ENCODE data around the gene SYTL3. TPM values are rescaled to one million over a fixed set of nuclear protein-coding genes. Genes with fewer than 3 reads are reported as not detected.

Gene SYTL3
- total RNA-seq, 4 donors from 2014 or later, result 2.8 to 5.1 (median 3.4) TPM

GRCh38 chr6:158772851-158773371 is 123.1 kb downstream of the SYTL3 start:
- peaks cover 73% of the 10 kb centered on the region for H3K36me3 ChIP-seq
- WGBS, result 45% methylated on average over 6 of the region's 6 CpGs

GRCh38 chr6:158773581-158774449 is 124.0 kb downstream of the SYTL3 start:
- H3K27me3 ChIP-seq, result no peaks in the 10 kb centered on the region
- H3K27ac ChIP-seq, result peak overlapping the region; percentile 76
- peaks cover 30% of the 10 kb centered on the region for H3K4me1 ChIP-seq
- H3K9me3 ChIP-seq, result no peaks in the 10 kb centered on the region
- 83% methylated on average over 21 of the region's 21 CpGs for WGBS
- no peak for TF ChIP-seq POLR2AphosphoS5 (IDR thresholded peaks at IDR 0.05)
- TF ChIP-seq, protein P1, sequence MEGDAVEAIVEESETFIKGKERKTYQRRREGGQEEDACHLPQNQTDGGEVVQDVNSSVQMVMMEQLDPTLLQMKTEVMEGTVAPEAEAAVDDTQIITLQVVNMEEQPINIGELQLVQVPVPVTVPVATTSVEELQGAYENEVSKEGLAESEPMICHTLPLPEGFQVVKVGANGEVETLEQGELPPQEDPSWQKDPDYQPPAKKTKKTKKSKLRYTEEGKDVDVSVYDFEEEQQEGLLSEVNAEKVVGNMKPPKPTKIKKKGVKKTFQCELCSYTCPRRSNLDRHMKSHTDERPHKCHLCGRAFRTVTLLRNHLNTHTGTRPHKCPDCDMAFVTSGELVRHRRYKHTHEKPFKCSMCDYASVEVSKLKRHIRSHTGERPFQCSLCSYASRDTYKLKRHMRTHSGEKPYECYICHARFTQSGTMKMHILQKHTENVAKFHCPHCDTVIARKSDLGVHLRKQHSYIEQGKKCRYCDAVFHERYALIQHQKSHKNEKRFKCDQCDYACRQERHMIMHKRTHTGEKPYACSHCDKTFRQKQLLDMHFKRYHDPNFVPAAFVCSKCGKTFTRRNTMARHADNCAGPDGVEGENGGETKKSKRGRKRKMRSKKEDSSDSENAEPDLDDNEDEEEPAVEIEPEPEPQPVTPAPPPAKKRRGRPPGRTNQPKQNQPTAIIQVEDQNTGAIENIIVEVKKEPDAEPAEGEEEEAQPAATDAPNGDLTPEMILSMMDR (IDR thresholded peaks at IDR 0.05), result no peak
- no peak overlapping the region for H3K4me3 ChIP-seq
- DNase-seq (ENCODE audit: low spot score in 2 of 2), result no peak
- peaks cover 69% of the 10 kb centered on the region for H3K36me3 ChIP-seq

More at GRCh38 chr6:158772851-158773371, 123.1 kb downstream of the SYTL3 start:
- H3K4me1 ChIP-seq, result peaks cover 30% of the 10 kb centered on the region
- H3K27ac ChIP-seq, result peak overlapping the region; percentile 76
- H3K4me3 ChIP-seq, result no peak overlapping the region
- H3K9me3 ChIP-seq, result no peaks in the 10 kb centered on the region
- TF ChIP-seq POLR2A (IDR thresholded peaks at IDR 0.05), result no peak
- no peak for TF ChIP-seq EP300 (IDR thresholded peaks at IDR 0.05)
- no peak for TF ChIP-seq POLR2AphosphoS5 (IDR thresholded peaks at IDR 0.05)
- TF ChIP-seq, protein P1 (IDR thresholded peaks at IDR 0.05), result no peak
- H3K27me3 ChIP-seq, result no peaks in the 10 kb centered on the region
- DNase-seq (ENCODE audit: low spot score in 2 of 2), result no peak

DNA sequence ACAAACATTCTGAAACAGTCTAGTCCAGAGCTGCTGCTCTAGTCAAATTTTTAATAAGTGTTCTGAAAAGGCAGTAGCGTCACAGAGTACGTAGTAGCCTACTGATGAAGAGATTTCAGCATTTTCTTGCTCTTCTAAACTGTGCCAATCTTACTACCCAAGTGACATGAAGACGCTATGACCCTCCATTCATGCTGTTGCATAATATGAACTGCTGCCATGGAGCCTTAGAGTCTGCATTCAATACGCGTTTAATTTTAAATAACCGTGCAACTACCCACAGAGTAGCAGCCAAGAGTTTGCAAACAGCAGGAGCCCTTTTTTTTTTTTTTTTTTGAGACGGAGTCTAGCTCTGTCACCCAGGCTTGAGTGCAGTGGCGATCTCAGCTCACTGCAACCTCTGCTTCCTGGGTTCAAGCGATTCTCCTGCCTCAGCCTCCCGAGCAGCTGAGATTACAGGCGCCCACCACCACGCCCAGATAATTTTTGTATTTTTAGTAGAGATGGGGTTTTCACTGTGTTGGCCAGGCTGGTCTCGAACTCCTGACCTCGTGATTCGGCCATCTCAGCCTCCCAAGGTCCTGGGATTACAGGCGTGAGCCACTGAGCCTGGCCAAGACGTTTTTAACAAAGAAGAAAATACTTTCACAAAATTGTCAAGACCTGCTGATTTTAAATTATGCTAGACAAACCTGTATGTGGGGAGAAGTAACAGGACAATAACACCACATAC is 125.0 kb downstream of the SYTL3 start:
- Histone ChIP-seq H3K27ac (no peak overlapping the region), H3K4me1 (peaks cover 30% of the 10 kb centered on the region), H3K27me3 (no peaks in the 10 kb centered on the region), H3K36me3 (peaks cover 58% of the 10 kb centered on the region), H3K9me3 (no peaks in the 10 kb centered on the region), H3K4me3 (no peak overlapping the region)
- no peak for DNase-seq (ENCODE audit: low spot score in 2 of 2)
- WGBS, result 90% methylated on average over 17 of the region's 17 CpGs
- TF ChIP-seq POLR2AphosphoS5 (IDR thresholded peaks at IDR 0.05) (no peak), POLR2A (IDR thresholded peaks at IDR 0.05) (no peak), EP300 (IDR thresholded peaks at IDR 0.05) (no peak)
- TF ChIP-seq, protein P1 (IDR thresholded peaks at IDR 0.05), result no peak

DNA sequence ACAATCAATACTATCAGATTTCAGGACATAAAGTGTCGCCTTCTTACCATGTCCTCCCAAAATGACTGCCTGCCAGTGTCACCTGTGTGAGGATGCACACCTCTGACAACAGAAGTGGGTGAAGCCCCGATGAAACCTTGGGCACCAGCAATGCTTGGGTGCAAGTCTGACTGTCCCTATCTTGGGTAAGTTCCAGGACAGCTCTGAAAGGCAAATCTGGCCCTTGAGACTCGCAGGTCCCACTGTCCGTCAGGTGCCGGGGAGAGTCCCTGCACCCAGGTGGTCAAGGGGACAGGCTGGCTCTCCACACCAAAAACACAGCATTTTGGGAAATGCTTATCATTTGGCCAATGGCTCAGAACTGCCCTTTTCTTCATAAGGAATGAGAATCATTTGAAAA is 126.0 kb downstream of the SYTL3 start:
- H3K4me3 ChIP-seq, result no peak overlapping the region
- peaks cover 55% of the 10 kb centered on the region for H3K36me3 ChIP-seq
- H3K4me1 ChIP-seq, result peaks cover 32% of the 10 kb centered on the region
- no peaks in the 10 kb centered on the region for H3K9me3 ChIP-seq
- 96% methylated on average over 5 of the region's 5 CpGs for WGBS
- no peak for DNase-seq (ENCODE audit: low spot score in 2 of 2)
- H3K27ac ChIP-seq, result no peak overlapping the region
- no peaks in the 10 kb centered on the region for H3K27me3 ChIP-seq
- TF ChIP-seq, protein P1 (IDR thresholded peaks at IDR 0.05), result no peak
- no peak for TF ChIP-seq POLR2A (IDR thresholded peaks at IDR 0.05)
- TF ChIP-seq POLR2AphosphoS5 (IDR thresholded peaks at IDR 0.05), result no peak
- TF ChIP-seq EP300 (IDR thresholded peaks at IDR 0.05), result no peak

DNA sequence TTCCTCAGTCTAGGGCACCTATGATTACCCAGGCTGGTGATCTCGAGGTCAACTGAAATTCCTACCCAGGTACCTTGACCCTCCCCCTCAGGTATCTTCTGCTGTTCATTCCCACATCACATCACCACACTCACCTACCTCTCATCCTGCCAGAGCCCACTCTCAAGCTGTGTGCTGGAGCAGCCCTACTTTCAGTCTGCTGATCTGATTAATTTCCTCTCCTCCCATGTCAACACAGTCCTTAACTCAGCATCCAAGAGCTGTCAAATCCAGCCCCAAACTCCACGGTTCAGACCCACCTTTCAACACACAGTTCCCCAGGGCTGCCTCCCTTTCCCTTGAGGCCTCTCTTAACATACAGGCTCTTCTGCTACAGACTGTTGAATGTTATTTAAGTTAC is 126.9 kb downstream of the SYTL3 start:
- WGBS, result 83% methylated on average over 2 of the region's 2 CpGs
- Histone ChIP-seq H3K4me1 (peaks cover 38% of the 10 kb centered on the region), H3K9me3 (no peaks in the 10 kb centered on the region), H3K27ac (no peak overlapping the region), H3K36me3 (peaks cover 51% of the 10 kb centered on the region), H3K27me3 (no peaks in the 10 kb centered on the region), H3K4me3 (no peak overlapping the region)
- no peak for DNase-seq (ENCODE audit: low spot score in 2 of 2)
- no peak for TF ChIP-seq POLR2A (IDR thresholded peaks at IDR 0.05)
- no peak for TF ChIP-seq EP300 (IDR thresholded peaks at IDR 0.05)
- no peak for TF ChIP-seq POLR2AphosphoS5 (IDR thresholded peaks at IDR 0.05)
- TF ChIP-seq, protein P1 (IDR thresholded peaks at IDR 0.05), result no peak

Measured in suprapubic skin (tissue), 4 donors.